ENCODE results near the gene EBF3. TPM values are rescaled to one million over a fixed set of nuclear protein-coding genes. Genes with fewer than 3 reads are reported as not detected.

The EBF3 gene
- total RNA-seq, 1 experiment from 2014 or later, result 0.12 TPM

- RAD21 ChIA-PET (ENCODE audit: low non-redundant PET in 1 of 2, low total read pairs in 2 of 2, uncharacterized antibody in 2 of 2, unreplicated experiment in 2 of 2), result no interaction called here
- Histone ChIP-seq H3K36me3 (ENCODE audit: control insufficient read depth in 1 of 2, insufficient read depth in 2 of 2, low read length in 2 of 2) (no peaks in the 10 kb centered on the region), H3K9me3 (ENCODE audit: control insufficient read depth in 1 of 2, insufficient read depth in 1 of 2, low read depth in 1 of 2, low read length in 2 of 2) (no peaks in the 10 kb centered on the region), H4K20me1 (ENCODE audit: insufficient read depth) (no peaks in the 10 kb centered on the region), H3K27ac (ENCODE audit: low read depth, low read length) (no peak overlapping the region), H3K9me2 (ENCODE audit: insufficient read depth) (no peaks in the 10 kb centered on the region), H3K9ac (ENCODE audit: low read length) (no peak overlapping the region), H3K4me3 (replicated peaks in 1 of 2; ENCODE audit: low read depth in 1 of 2, low read length in 2 of 2) (no peak overlapping the region), H3K4me2 (ENCODE audit: low read length) (no peak overlapping the region), H3K4me1 (ENCODE audit: control insufficient read depth in 1 of 2, insufficient read depth in 2 of 2, low read length in 2 of 2) (no peaks in the 10 kb centered on the region), H3K27me3 (ENCODE audit: insufficient read depth, low read length) (no peaks in the 10 kb centered on the region), H2AFZ (ENCODE audit: low read depth, low read length, poor library complexity, severe bottlenecking) (no peak overlapping the region), H3K79me2 (ENCODE audit: insufficient read depth, low read length) (no peaks in the 10 kb centered on the region)
- ATAC-seq, result no peak
- TF ChIP-seq ATF3 (IDR thresholded peaks at IDR 0.05) (no peak), REST (IDR thresholded peaks at IDR 0.05; ENCODE audit: low read depth) (no peak), ZNF274 (IDR thresholded peaks at IDR 0.05; ENCODE audit: low read depth, low read length) (no peak), RAD21 (IDR thresholded peaks at IDR 0.05; ENCODE audit: low read depth) (no peak), MAX (IDR thresholded peaks at IDR 0.05) (no peak), EZH2 (IDR thresholded peaks at IDR 0.05) (no peak), SIN3A (IDR thresholded peaks at IDR 0.05; ENCODE audit: low read depth) (no peak), CTCF (IDR thresholded peaks at IDR 0.05 in 2 of 3, conservative IDR thresholded peaks at IDR 0.05 in 1 of 3; ENCODE audit: borderline replicate concordance in 1 of 3, insufficient read depth in 1 of 3, low read depth in 2 of 3, low read length in 2 of 3) (no peak), ZFX (IDR thresholded peaks at IDR 0.05) (no peak)
- BruUV-seq (replicated peaks), result no TSS peak
- DNase-seq (ENCODE audit: low read depth, low spot score), result no peak
- intact Hi-C loops (cut with micrococcal nuclease), result no loop called here
- CTCF ChIA-PET, result no interaction called here
- POLR2A ChIA-PET, result no interaction called here
Observed at GRCh38 chr10:129939416-129940275, 24.4 kb downstream of the EBF3 start.

Measured in HCT116 (cell line).